ENCODE data around the gene METTL16.

- TF ChIP-seq REST (IDR thresholded peaks at IDR 0.05) (no peak), CTCF (IDR thresholded peaks at IDR 0.05; ENCODE audit: low read depth, low read length, missing input control) (no peak), YY1 (IDR thresholded peaks at IDR 0.05) (no peak), EGR1 (IDR thresholded peaks at IDR 0.05; ENCODE audit: low read depth in 2 of 2) (no peak), TAF1 (conservative IDR thresholded peaks at IDR 0.05) (no peak), HNF4G (IDR thresholded peaks at IDR 0.05) (no peak), SP1 (IDR thresholded peaks at IDR 0.05) (no peak), RAD21 (IDR thresholded peaks at IDR 0.05) (no peak), MAX (IDR thresholded peaks at IDR 0.05) (no peak), RXRA (IDR thresholded peaks at IDR 0.05) (no peak), JUND (IDR thresholded peaks at IDR 0.05) (no peak), NR2F2 (IDR thresholded peaks at IDR 0.05) (no peak), ZBTB33 (IDR thresholded peaks at IDR 0.05) (no peak)
Observed at GRCh38 chr17:2388683-2389055, 123.0 kb downstream of the METTL16 start.
